ENCODE results near the gene ZNF789.

ZNF789 gene

GRCh38 chr7:99505324-99505662 is 32.6 kb downstream of the ZNF789 start:
- H3K36me3 ChIP-seq (ENCODE audit: control insufficient read depth, insufficient read depth, low read length), result no peaks in the 10 kb centered on the region
- H3K9ac ChIP-seq (ENCODE audit: low read length), result peak overlapping the region; percentile 85
- H3K4me3 ChIP-seq (ENCODE audit: low read depth, low read length), result peak overlapping the region; percentile 86
- no peaks in the 10 kb centered on the region for H3K27me3 ChIP-seq (ENCODE audit: control insufficient read depth, insufficient read depth, low read length)
- peak overlapping the region; percentile 78; the same call in 1 of the 2 replicates for H3K27ac ChIP-seq (ENCODE audit: low read depth, low read length)
- no peaks in the 10 kb centered on the region for H3K4me1 ChIP-seq (ENCODE audit: control insufficient read depth, insufficient read depth, low read length)
- H3K9me3 ChIP-seq (ENCODE audit: control insufficient read depth, insufficient read depth, low read depth, low read length), result no peaks in the 10 kb centered on the region

- H3K27ac ChIP-seq (ENCODE audit: low read depth, low read length), result no peak overlapping the region
- no peak overlapping the region for H3K9ac ChIP-seq (ENCODE audit: low read length)
- H3K9me3 ChIP-seq (ENCODE audit: control insufficient read depth, insufficient read depth, low read depth, low read length), result no peaks in the 10 kb centered on the region
- H3K4me1 ChIP-seq (ENCODE audit: control insufficient read depth, insufficient read depth, low read length), result no peaks in the 10 kb centered on the region
- H3K27me3 ChIP-seq (ENCODE audit: control insufficient read depth, insufficient read depth, low read length), result no peaks in the 10 kb centered on the region
- peaks cover 50% of the 10 kb centered on the region for H3K36me3 ChIP-seq (ENCODE audit: control insufficient read depth, insufficient read depth, low read length)
- no peak overlapping the region for H3K4me3 ChIP-seq (ENCODE audit: low read depth, low read length)
These were observed 41.4 kb downstream of the ZNF789 start for GRCh38 chr7:99514050-99514449.

DNA sequence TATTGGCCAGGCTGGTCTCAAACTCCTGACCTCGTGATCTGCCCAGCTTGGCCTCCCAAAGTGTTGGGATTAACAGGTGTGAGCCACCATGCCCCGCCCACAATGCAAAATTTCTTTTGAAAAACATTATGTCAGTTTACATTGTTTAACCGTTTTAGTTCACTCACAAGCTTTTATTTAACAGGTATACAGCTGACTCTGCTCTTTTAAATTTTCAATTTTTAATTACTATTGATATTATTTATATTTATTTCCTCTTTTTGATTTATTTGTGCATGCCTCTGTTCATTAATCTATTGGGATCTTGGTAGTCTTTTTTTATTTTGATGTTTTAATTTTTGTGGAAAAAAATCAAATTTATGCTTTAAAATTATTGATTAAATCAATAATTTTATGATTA is 48.7 kb downstream of the ZNF789 start:
- no peaks in the 10 kb centered on the region for H3K4me1 ChIP-seq (ENCODE audit: control insufficient read depth, insufficient read depth, low read length)

GRCh38 chr7:99525713-99526440 is 53.2 kb downstream of the ZNF789 start:
- Histone ChIP-seq H3K27ac (ENCODE audit: low read depth, low read length) (no peak overlapping the region), H3K4me1 (ENCODE audit: control insufficient read depth, insufficient read depth, low read length) (no peaks in the 10 kb centered on the region), H3K9ac (ENCODE audit: low read length) (no peak overlapping the region), H3K27me3 (ENCODE audit: control insufficient read depth, insufficient read depth, low read length) (no peaks in the 10 kb centered on the region), H3K4me3 (ENCODE audit: low read depth, low read length) (no peak overlapping the region), H3K36me3 (ENCODE audit: control insufficient read depth, insufficient read depth, low read length) (peaks cover 75% of the 10 kb centered on the region), H3K9me3 (ENCODE audit: control insufficient read depth, insufficient read depth, low read depth, low read length) (peaks cover 25% of the 10 kb centered on the region)

More for the DNA sequence above, 48.7 kb downstream of the ZNF789 start:
- Histone ChIP-seq H3K9me3 (ENCODE audit: control insufficient read depth, insufficient read depth, low read depth, low read length) (no peaks in the 10 kb centered on the region; the same call in 1 of the 2 replicates), H3K36me3 (ENCODE audit: control insufficient read depth, insufficient read depth, low read length) (peaks cover 63% of the 10 kb centered on the region), H3K27ac (ENCODE audit: low read depth, low read length) (no peak overlapping the region), H3K27me3 (ENCODE audit: control insufficient read depth, insufficient read depth, low read length) (no peaks in the 10 kb centered on the region), H3K9ac (ENCODE audit: low read length) (no peak overlapping the region), H3K4me3 (ENCODE audit: low read depth, low read length) (no peak overlapping the region)

DNA sequence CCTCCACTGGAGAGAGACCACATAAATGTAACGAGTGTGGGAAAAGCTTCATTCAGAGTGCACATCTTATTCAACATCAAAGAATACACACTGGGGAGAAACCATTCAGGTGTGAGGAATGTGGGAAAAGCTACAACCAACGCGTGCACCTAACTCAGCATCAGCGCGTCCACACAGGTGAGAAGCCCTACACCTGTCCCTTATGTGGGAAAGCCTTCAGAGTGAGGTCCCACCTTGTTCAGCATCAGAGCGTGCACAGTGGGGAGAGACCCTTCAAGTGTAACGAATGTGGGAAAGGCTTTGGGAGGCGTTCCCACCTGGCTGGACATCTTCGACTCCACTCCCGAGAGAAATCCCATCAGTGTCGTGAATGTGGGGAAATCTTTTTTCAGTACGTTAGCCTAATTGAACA is 58.7 kb downstream of the ZNF789 start:
- H3K4me3 ChIP-seq (ENCODE audit: low read depth, low read length), result 0 out of 2 replicates have a peak overlapping the region, but pooled peaks have one; percentile 17
- peaks cover 63% of the 10 kb centered on the region for H3K9me3 ChIP-seq (ENCODE audit: control insufficient read depth, insufficient read depth, low read depth, low read length)
- no peak overlapping the region for H3K27ac ChIP-seq (ENCODE audit: low read depth, low read length)
- H3K36me3 ChIP-seq (ENCODE audit: control insufficient read depth, insufficient read depth, low read length), result peaks cover 71% of the 10 kb centered on the region
- no peaks in the 10 kb centered on the region for H3K27me3 ChIP-seq (ENCODE audit: control insufficient read depth, insufficient read depth, low read length)
- no peak overlapping the region for H3K9ac ChIP-seq (ENCODE audit: low read length)
- no peaks in the 10 kb centered on the region for H3K4me1 ChIP-seq (ENCODE audit: control insufficient read depth, insufficient read depth, low read length)

DNA sequence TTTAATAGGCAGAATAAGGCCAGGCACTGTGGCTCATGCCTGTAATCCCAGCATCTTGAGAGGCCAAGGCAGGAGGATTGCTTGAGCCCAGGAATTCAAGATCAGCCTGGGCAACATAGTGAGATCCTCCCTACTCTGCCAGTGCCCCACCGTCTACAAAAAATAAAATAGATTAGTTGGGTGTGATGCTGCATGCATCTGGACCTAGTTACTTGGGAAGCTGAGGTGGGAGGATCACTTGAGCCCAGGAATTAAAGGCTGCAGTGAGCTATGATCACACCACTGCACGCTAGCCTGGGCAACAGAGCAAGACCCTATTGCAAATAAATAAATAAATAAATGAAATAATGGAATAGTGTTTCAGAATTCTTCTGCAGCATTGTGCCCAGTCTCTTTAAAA is 63.0 kb downstream of the ZNF789 start:
- H3K9me3 ChIP-seq (ENCODE audit: control insufficient read depth, insufficient read depth, low read depth, low read length), result peaks cover 56% of the 10 kb centered on the region
- peaks cover 32% of the 10 kb centered on the region for H3K36me3 ChIP-seq (ENCODE audit: control insufficient read depth, insufficient read depth, low read length)
- H3K9ac ChIP-seq (ENCODE audit: low read length), result no peak overlapping the region
- no peak overlapping the region for H3K27ac ChIP-seq (ENCODE audit: low read depth, low read length)
- H3K4me3 ChIP-seq (ENCODE audit: low read depth, low read length), result no peak overlapping the region
- H3K4me1 ChIP-seq (ENCODE audit: control insufficient read depth, insufficient read depth, low read length), result no peaks in the 10 kb centered on the region
- no peaks in the 10 kb centered on the region for H3K27me3 ChIP-seq (ENCODE audit: control insufficient read depth, insufficient read depth, low read length)
